H1 (cell line): ENCODE results near the gene CSNK2B. TPM values are rescaled to one million over a fixed set of nuclear protein-coding genes. Genes with fewer than 3 reads are reported as not detected.

Experiments used
- CTCF ChIA-PET: fragments of 300-600 bp; sonication (Branson Sonifier 250); formaldehyde crosslinking; loops from one replicate; lab custom pipeline; 2021; ENCODE audit not compliant: partially characterized antibody; lab: Charles Lee
- POLR2A ChIA-PET: fragments of 300-600 bp; sonication (Branson Sonifier 250); formaldehyde crosslinking; loops from one replicate; lab custom pipeline; 2021; ENCODE audit warnings: inconsistent platforms; ENCODE audit not compliant: partially characterized antibody; lab: Charles Lee
- DNase-seq, 2 experiments: peaks; one replicate each; pipeline versions ENCODE4 v3.0.0 to v3.0.0-alpha.2; 2010 to 2022; ENCODE audit warnings: low spot score in 2 of 2, low read depth in 1 of 2, mixed read lengths in 1 of 2
- FAIRE-seq: peaks from 2 replicates; lab custom pipeline; 2011; peaks lifted over from hg19 to GRCh38; lab: Jason Lieb, UNC
- H2AFZ ChIP-seq: 2 replicates; pipeline ENCODE4 v1.8.1; 2012; ENCODE audit warnings: low read length, inconsistent platforms
- H2AK5ac ChIP-seq: 2 replicates; pipeline ENCODE4 v1.6.1; 2013; ENCODE audit warnings: low read depth, low read length
- H2BK120ac ChIP-seq: replicated peaks from 2 replicates; pipeline ENCODE3; 2013; ENCODE audit warnings: low read depth, low read length, inconsistent platforms
- H2BK12ac ChIP-seq: 2 replicates; pipeline ENCODE4 v1.6.1; 2013; ENCODE audit warnings: low read depth, low read length
- H2BK15ac ChIP-seq: 2 replicates; pipeline ENCODE4 v1.6.1; 2013; ENCODE audit warnings: low read length
- H2BK20ac ChIP-seq: 2 replicates; pipeline ENCODE4 v1.6.1; 2013; ENCODE audit warnings: low read length
- H2BK5ac ChIP-seq: 2 replicates; pipeline ENCODE4 v1.6.1; 2013; ENCODE audit warnings: low read depth, low read length
- H3K14ac ChIP-seq: 2 replicates; pipeline ENCODE4 v1.6.1; 2013; ENCODE audit warnings: inconsistent platforms; ENCODE audit not compliant: insufficient read length
- H3K18ac ChIP-seq: 2 replicates; pipeline ENCODE4 v1.6.1; 2013; ENCODE audit warnings: low read length; ENCODE audit errors: extremely low read depth
- H3K23ac ChIP-seq: 2 replicates; pipeline ENCODE4 v1.6.1; 2013; ENCODE audit warnings: inconsistent platforms; ENCODE audit not compliant: insufficient read length
- H3K23me2 ChIP-seq: 2 replicates; pipeline ENCODE4 v1.6.1; 2013; ENCODE audit warnings: low read depth, low read length
- H3K27ac ChIP-seq: 2 replicates; pipeline ENCODE4 v1.6.1; 2011; ENCODE audit warnings: low read depth, low read length, inconsistent platforms
- H3K27me3 ChIP-seq, 4 experiments: replicated peaks in 1 of 4; 1 replicate in 1 of 4; 2 replicates in 3 of 4; pipeline versions ENCODE4 v1.6.1 to v1.8.1; 2011 to 2013; ENCODE audit warnings: low read length in 3 of 4, mild to moderate bottlenecking in 3 of 4, inconsistent platforms in 2 of 4, mixed read lengths in 2 of 4, moderate library complexity in 1 of 4; ENCODE audit not compliant: control insufficient read depth in 3 of 4, insufficient read depth in 3 of 4; ENCODE audit errors: extremely low read depth in 1 of 4
- H3K36me3 ChIP-seq, 4 experiments: 2 replicates each; pipeline versions ENCODE4 v1.6.1 to v1.8.1; 2011 to 2013; ENCODE audit warnings: mild to moderate bottlenecking in 4 of 4, low read length in 3 of 4, moderate library complexity in 2 of 4, control low read depth in 1 of 4, inconsistent platforms in 1 of 4; ENCODE audit not compliant: insufficient read depth in 4 of 4, control insufficient read depth in 2 of 4
- H3K4ac ChIP-seq: replicated peaks from 2 replicates; pipeline ENCODE3; 2013; ENCODE audit warnings: low read length, low read depth, mixed read lengths, inconsistent platforms; ENCODE audit not compliant: insufficient read length
- H3K4me1 ChIP-seq, 4 experiments: replicated peaks in 1 of 4; 1 replicate in 1 of 4; 2 replicates in 3 of 4; pipeline versions ENCODE4 v1.6.1 to v1.8.1; 2011 to 2013; ENCODE audit warnings: low read length in 3 of 4, inconsistent platforms in 2 of 4, mixed read lengths in 1 of 4; ENCODE audit not compliant: insufficient read depth in 4 of 4, control insufficient read depth in 3 of 4
- H3K4me2 ChIP-seq, 2 experiments: 2 replicates each; pipeline versions ENCODE4 v1.6.1 to v1.8.1; 2011 to 2013; ENCODE audit warnings: low read depth in 2 of 2, low read length in 2 of 2, control low read depth in 1 of 2, inconsistent platforms in 1 of 2, mild to moderate bottlenecking in 1 of 2; ENCODE audit not compliant: insufficient read depth in 1 of 2
- H3K4me3 ChIP-seq, 4 experiments: fragments of 200-600, 300-600 bp in 1 of 4; sonication (generic), shearing (Covaris generic), sonication (Bioruptor Twin) in 1 of 4; 2 replicates each; pipeline versions ENCODE4 v1.5.1 to v1.8.1; 2011 to 2016; ENCODE audit warnings: low read length in 4 of 4, low read depth in 3 of 4, control low read depth in 2 of 4, inconsistent platforms in 2 of 4, mild to moderate bottlenecking in 2 of 4, mixed read lengths in 1 of 4, moderate library complexity in 1 of 4; ENCODE audit not compliant: insufficient read depth in 2 of 4; ENCODE audit errors: extremely low read depth in 1 of 4
- H3K56ac ChIP-seq: replicated peaks from 2 replicates; pipeline ENCODE3; 2013; ENCODE audit warnings: low read depth, mild to moderate bottlenecking, mixed read lengths, low read length, inconsistent platforms; ENCODE audit not compliant: insufficient read length
- H3K79me1 ChIP-seq: 2 replicates; pipeline ENCODE4 v1.6.1; 2013; ENCODE audit warnings: low read depth, low read length, control low read depth
- H3K79me2 ChIP-seq, 2 experiments: 2 replicates each; pipeline versions ENCODE4 v1.6.1 to v1.8.1; 2012 to 2013; ENCODE audit warnings: low read length in 2 of 2, mild to moderate bottlenecking in 2 of 2, inconsistent platforms in 1 of 2; ENCODE audit not compliant: insufficient read depth in 2 of 2, control insufficient read depth in 1 of 2
- H3K9ac ChIP-seq, 4 experiments: replicated peaks in 1 of 4; 1 replicate in 1 of 4; 2 replicates in 3 of 4; pipeline versions ENCODE4 v1.6.1 to v1.8.1; 2011 to 2013; ENCODE audit warnings: low read depth in 3 of 4, low read length in 3 of 4, control low read depth in 2 of 4, mild to moderate bottlenecking in 2 of 4, moderate library complexity in 2 of 4, inconsistent platforms in 1 of 4; ENCODE audit errors: extremely low read depth in 1 of 4
- H3K9me3 ChIP-seq, 2 experiments: 2 replicates each; pipeline versions ENCODE4 v1.6.1 to v1.8.1; 2012 to 2013; ENCODE audit warnings: mild to moderate bottlenecking in 2 of 2, moderate library complexity in 2 of 2, control low read depth in 1 of 2, inconsistent platforms in 1 of 2, low read depth in 1 of 2, low read length in 1 of 2, mixed read lengths in 1 of 2; ENCODE audit not compliant: insufficient read depth in 2 of 2
- H4K20me1 ChIP-seq, 2 experiments: replicated peaks in 1 of 2; 2 replicates each; pipeline versions ENCODE3 to v1.8.1; 2011 to 2013; ENCODE audit warnings: inconsistent platforms in 2 of 2, low read length in 2 of 2, mild to moderate bottlenecking in 1 of 2; ENCODE audit not compliant: insufficient read depth in 2 of 2, control insufficient read depth in 1 of 2
- H4K5ac ChIP-seq: 2 replicates; pipeline ENCODE4 v1.6.1; 2013; ENCODE audit warnings: low read length, low read depth, mixed read lengths, inconsistent platforms; ENCODE audit not compliant: insufficient read length
- H4K8ac ChIP-seq: 2 replicates; pipeline ENCODE4 v1.8.0; 2013; ENCODE audit warnings: mild to moderate bottlenecking, moderate library complexity, low read length, inconsistent platforms; ENCODE audit not compliant: insufficient read depth; ENCODE audit errors: extremely low read depth
- H4K91ac ChIP-seq: replicated peaks from 2 replicates; pipeline ENCODE3; 2013; ENCODE audit warnings: low read length, mixed read lengths, inconsistent platforms; ENCODE audit not compliant: insufficient read length
- ASH2L ChIP-seq: fragments of 200-600, 300-600 bp; sonication (generic); IDR thresholded peaks from one replicate; pipeline ENCODE4 v1.7.1; 2017; ENCODE audit warnings: low read length
- CBX5 ChIP-seq: fragments of 300-800, 300-1000 bp; sonication (generic); IDR thresholded peaks from 2 replicates; pipeline ENCODE4 v1.7.1; 2016; ENCODE audit warnings: antibody characterized with exemption, low read length, low read depth
- KDM5A ChIP-seq: fragments of 200-600 bp; IDR thresholded peaks from 2 replicates; pipeline ENCODE4 v1.7.1; 2012; ENCODE audit warnings: mild to moderate bottlenecking, low read length, inconsistent platforms, mixed read lengths
- PHF8 ChIP-seq: fragments of 200-600 bp; sonication (generic); conservative IDR thresholded peaks from 2 replicates; pipeline ENCODE4 v1.7.1; 2012; ENCODE audit warnings: low read depth, mild to moderate bottlenecking, inconsistent platforms, low read length, moderate library complexity
- POLR2AphosphoS5 ChIP-seq: IDR thresholded peaks from 2 replicates; pipeline ENCODE4 v1.6.1; 2011; ENCODE audit warnings: low read depth, low read length
- SIN3A ChIP-seq, 2 experiments: IDR thresholded peaks in 1 of 2; conservative IDR thresholded peaks in 1 of 2; 2 replicates each; pipeline ENCODE4 v1.6.1; 2011 to 2012; ENCODE audit warnings: low read length in 2 of 2, improper control_type of control experiment in 1 of 2, low read depth in 1 of 2, mild to moderate bottlenecking in 1 of 2
- SP4 ChIP-seq: IDR thresholded peaks from 2 replicates; pipeline ENCODE4 v1.6.1; 2012; ENCODE audit warnings: low read length, inconsistent platforms
- WGBS, 2 experiments: shearing (Covaris generic) in 1 of 2; methylation state at CpG; one replicate each; pipeline versions ENCODE4 v1.1.6 to v1.1.7; 2013 to 2015; ENCODE audit warnings: low lambda C conversion rate in 2 of 2, mixed read lengths in 2 of 2, inconsistent platforms in 1 of 2, low coverage in 1 of 2, missing lambda C conversion rate in 1 of 2; ENCODE audit not compliant: insufficient replicate concordance in 2 of 2, insufficient coverage in 1 of 2, insufficient read length in 1 of 2; ENCODE audit errors: extremely low coverage in 1 of 2, missing lambda C conversion rate in 1 of 2; 5-methylcytosine and 5-hydroxymethylcytosine counted together
- polyA plus RNA-seq, 7 experiments: library from polyadenylated mRNA; depleted of rRNA in 3 of 7; stranded (reverse) in 5 of 7; unstranded in 2 of 7; fragments of >200 nt in 5 of 7; fragments of 200-250 nt in 2 of 7; gene quantifications; 1 replicate in 5 of 7; 2 replicates in 1 of 7; 4 replicates in 1 of 7; pipeline versions ENCODE4 v1.2.1 to v1.2.3, GENCODE V29; 2011 to 2013; ENCODE audit warnings: missing spikeins in 2 of 7, mixed read lengths in 2 of 7
- total RNA-seq: library from RNA; stranded (reverse); fragmentation: NEBNext Ultra II Directional; extraction: Animal tissue kit (Norgen Biotek cat#: 25700); gene quantifications from 2 replicates; pipeline ENCODE4 v1.2.1, GENCODE V29; 2021

Gene CSNK2B
- total and polyA plus RNA-seq, 2 of the 8 experiments (the other 6 are each of a cell fraction or from before 2014, with no cell fraction given) = 169 to 208 TPM

DNA sequence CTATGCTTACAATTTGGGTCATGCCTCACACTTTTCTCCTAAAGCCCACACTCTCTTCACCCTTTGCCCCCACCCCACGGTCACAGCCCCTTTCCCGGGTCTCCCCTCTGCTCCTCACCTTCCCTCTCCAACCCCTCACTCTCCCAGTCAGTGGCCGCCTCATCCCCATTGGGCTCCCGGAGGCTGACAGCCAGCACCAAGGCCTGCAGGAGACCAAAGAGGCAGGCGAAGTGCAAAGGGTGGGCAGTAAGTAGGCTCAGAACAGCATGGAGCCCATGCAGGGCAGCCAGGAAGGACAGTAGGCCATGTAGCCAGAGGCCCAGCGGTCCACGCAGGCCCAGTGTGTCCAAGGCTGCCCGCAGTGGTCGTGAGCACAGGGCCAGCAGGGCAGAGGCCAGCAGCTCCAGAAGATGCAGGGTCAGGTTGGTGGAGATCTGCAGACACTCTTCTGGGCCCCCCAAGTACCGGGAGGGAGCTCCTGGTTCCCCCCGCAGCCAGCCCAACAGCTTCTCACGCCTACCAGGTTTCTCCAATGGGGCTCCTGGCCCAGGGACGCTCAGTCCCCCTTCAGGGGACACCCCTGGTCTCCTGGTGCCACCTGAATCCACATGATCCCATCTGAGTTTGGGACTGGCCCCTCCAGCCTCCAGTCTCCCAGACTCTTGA, 6.8 kb upstream of the CSNK2B start:
- POLR2A ChIA-PET = interaction anchor here (0.6 to 25.5 kb wide), 10 partner anchors 6 to 176 kb away, joined by 3 to 883 read pairs (median 11); partner anchors contain the start of genes AIF1, APOM, BAG6 and DDAH2
- H3K4me3 ChIP-seq = peak overlapping the region; percentile 85 to 94 (median 88); a peak in 5 of 8 replicates
- WGBS, 2 experiments = 90% methylated on average over 13 of the region's 13 CpGs; no CpG with 5 or more reads in 1 of the 2 experiments

More for the DNA sequence above, 6.8 kb upstream of the CSNK2B start:
- H4K91ac ChIP-seq = no peak overlapping the region
- peaks cover 0 to 35% of the 10 kb centered on the region in 2 experiments; a peak in 3 of 4 replicates for H3K79me2 ChIP-seq
- peaks cover 4% of the 10 kb centered on the region; the same call in 1 of the 2 replicates for H3K23me2 ChIP-seq
- no peak overlapping the region for H3K9ac ChIP-seq
- no peak overlapping the region for H3K14ac ChIP-seq
- H2BK20ac ChIP-seq = no peak overlapping the region
- H4K5ac ChIP-seq = no peak overlapping the region
- no peak overlapping the region for H2AFZ ChIP-seq
- H2BK15ac ChIP-seq = no peak overlapping the region
- no peak overlapping the region for H3K18ac ChIP-seq
- no peaks in the 10 kb centered on the region for H3K27me3 ChIP-seq
- H3K9me3 ChIP-seq = no peaks in the 10 kb centered on the region
- no peak overlapping the region for H3K23ac ChIP-seq
- CTCF ChIA-PET = interaction anchor here (0.6 to 3.2 kb wide), 4 partner anchors 10 to 161 kb away, joined by 3 to 9 read pairs (median 4); no protein-coding TSS in a partner anchor
- H3K4me2 ChIP-seq = peak overlapping the region; percentile 94 to 95; a peak in 3 of 4 replicates
- no peak overlapping the region for H2BK120ac ChIP-seq
- no peak overlapping the region for H2AK5ac ChIP-seq
- no peak overlapping the region for H2BK5ac ChIP-seq
- H3K27ac ChIP-seq = no peak overlapping the region
- H3K56ac ChIP-seq = no peak overlapping the region
- peaks cover 4 to 19% (median 9%) of the 10 kb centered on the region in 4 experiments; a peak in 6 of 8 replicates for H3K36me3 ChIP-seq
- no peak overlapping the region for H3K4ac ChIP-seq
- peaks cover 0 to 3% of the 10 kb centered on the region in 2 experiments for H4K20me1 ChIP-seq
- H3K4me1 ChIP-seq = peaks cover 0 to 12% (median 4%) of the 10 kb centered on the region in 4 experiments; a peak in 5 of 7 replicates
- TF ChIP-seq KDM5A (no peak), SIN3A (conservative IDR thresholded peaks at IDR 0.05 in 1 of 2, IDR thresholded peaks at IDR 0.05 in 1 of 2; ENCODE audit: low read depth in 1 of 2, low read length in 2 of 2) (no peak), PHF8 (no peak), ASH2L (no peak), SP4 (no peak), CBX5 (no peak), POLR2AphosphoS5 (no peak)
- TF ChIP-seq, all 59 proteins: peak for 0
- DNase-seq (no peak), FAIRE-seq (no peak)
- no peak overlapping the region for H4K8ac ChIP-seq
- no peak overlapping the region; the same call in 1 of the 2 replicates for H2BK12ac ChIP-seq
- peaks cover 9% of the 10 kb centered on the region for H3K79me1 ChIP-seq
